Endometrial microvascular endothelial cells (primary cell): ENCODE measurements around the gene SFXN2. TPM values are rescaled to one million over a fixed set of nuclear protein-coding genes. Genes with fewer than 3 reads are reported as not detected.
"Not testable (repeated sequence)": the region's sequence is repeated elsewhere in the genome, so short reads cannot be mapped to it uniquely, and the experiment has no call there.

Experiments used
- in situ Hi-C: cut with HindIII; loops from 2 replicates; pipeline ENCODE4 v1.10.0; 2017; ENCODE audit warnings: low sequenced_read_pairs, low pct_unique_long_range_greater_than_20kb; ENCODE audit errors: inconsistent ontology term
- total RNA-seq: library from RNA; depleted of rRNA; stranded (reverse); fragments of >200 nt; gene quantifications from one replicate; pipeline ENCODE4 v1.2.3, GENCODE V29; 2015; ENCODE audit errors: inconsistent ontology term

Gene SFXN2
- total RNA-seq, 1 donor from 2014 or later: 10.5 TPM

GRCh38 chr10:102743078-102743587, 28.7 kb downstream of the SFXN2 start:
- in situ Hi-C loops: no loop called here

DNA sequence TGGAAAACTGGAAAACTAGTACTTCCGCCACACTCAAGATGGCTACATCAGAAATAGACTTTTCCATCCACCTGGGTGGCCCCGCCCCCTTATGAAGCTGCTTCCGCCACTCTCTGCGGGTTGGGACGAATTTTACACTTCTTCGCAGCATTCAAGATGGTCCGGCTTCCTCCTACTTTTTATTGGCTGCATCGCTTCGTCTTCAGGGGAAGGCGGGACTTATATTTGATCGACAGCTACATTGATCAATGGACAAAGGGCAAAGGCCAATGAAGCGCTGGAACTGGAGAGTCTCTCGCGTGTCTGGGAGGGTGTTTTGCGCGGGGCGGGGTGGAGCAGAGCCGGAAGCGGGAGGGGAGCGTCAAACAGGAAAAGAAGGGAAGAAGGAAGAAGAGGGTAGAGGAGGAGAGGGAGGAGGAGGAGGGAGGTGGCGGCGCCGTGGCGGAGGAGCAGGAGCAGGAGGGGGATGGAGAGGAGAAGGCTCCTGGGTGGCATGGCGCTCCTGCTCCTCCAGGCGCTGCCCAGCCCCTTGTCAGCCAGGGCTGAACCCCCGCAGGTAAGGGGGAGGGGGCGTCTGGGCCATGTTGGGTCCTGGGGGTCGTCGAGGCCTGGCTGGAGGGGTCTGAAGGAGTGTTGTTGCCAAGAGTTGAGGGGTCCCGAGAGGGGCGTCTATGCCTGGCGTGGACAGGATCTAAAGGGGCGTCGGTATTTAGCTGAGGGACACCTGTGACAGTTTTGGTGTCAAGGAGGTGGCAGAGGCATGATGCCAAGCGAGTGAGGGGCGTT, 29.3 kb downstream of the SFXN2 start, which contains the start of gene WBP1L:
Gene WBP1L (plus strand): TSS at position 361 of the 786 bp plus-strand sequence. CDS start 106 bp downstream, at position 467.
- in situ Hi-C loops: no loop called here

- in situ Hi-C loops: no loop called here
Observed at GRCh38 chr10:102744374-102745051, 30.1 kb downstream of the SFXN2 start.

GRCh38 chr10:102745157-102745556, 30.7 kb downstream of the SFXN2 start:
- in situ Hi-C loops: no loop called here

GRCh38 chr10:102752266-102752930, 38.0 kb downstream of the SFXN2 start:
- in situ Hi-C loops: no loop called here

DNA sequence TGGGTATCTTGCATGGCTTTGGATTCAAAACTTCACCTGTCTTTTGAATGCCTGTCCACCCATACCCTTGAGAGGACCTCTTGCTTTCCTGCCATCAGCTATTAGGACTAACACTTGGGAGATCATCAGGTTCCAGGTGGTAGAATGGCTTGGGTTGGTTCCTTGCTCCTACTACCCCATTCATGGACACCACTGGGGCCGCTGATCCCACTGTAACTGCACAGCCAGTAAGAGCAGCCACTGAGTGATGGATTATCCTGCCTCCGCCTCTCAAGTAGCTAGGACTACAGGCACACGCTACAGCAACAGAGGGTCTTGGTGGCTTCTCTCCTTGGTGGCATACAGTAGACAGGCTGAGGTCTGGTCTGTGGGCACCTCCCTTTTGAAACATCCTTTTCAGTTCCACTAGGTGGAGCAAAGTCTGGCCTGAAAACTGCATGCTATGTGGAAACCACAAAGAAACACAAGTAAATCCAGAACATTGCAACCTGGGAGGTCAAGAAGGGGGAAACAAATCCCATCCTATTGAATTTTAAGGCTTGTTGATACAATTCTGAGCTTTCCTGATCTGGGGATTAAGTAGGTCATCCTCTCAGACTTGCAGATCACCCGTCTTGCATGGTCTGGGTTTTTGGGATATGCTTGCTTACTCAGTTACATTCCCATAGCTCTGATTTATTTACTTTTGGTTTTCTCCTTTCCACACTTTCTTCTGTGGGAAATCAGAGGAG, 38.7 kb downstream of the SFXN2 start:
- in situ Hi-C loops: no loop called here

GRCh38 chr10:102753718-102754117, 39.3 kb downstream of the SFXN2 start:
- in situ Hi-C loops: no loop called here

GRCh38 chr10:102757323-102757722, 42.9 kb downstream of the SFXN2 start:
- in situ Hi-C loops: no loop called here

- in situ Hi-C loops: no loop called here
Observed at GRCh38 chr10:102758240-102758932, 44.0 kb downstream of the SFXN2 start.

DNA sequence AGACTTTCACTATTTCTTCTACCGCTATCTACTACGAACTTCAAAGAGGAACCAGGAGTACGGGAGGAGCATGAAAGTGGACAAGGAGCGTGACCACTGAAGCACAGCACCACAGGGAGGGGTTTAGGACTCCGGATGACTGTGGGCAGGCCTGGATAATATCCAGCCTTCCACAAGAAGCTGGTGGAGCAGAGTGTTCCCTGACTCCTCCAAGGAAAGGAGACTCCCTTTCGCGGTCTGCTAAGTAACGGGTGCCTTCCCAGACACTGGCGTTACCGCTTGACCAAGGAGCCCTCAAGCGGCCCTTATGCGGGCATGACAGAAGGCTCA, 44.5 kb downstream of the SFXN2 start:
- in situ Hi-C loops: not testable (repeated sequence)

DNA sequence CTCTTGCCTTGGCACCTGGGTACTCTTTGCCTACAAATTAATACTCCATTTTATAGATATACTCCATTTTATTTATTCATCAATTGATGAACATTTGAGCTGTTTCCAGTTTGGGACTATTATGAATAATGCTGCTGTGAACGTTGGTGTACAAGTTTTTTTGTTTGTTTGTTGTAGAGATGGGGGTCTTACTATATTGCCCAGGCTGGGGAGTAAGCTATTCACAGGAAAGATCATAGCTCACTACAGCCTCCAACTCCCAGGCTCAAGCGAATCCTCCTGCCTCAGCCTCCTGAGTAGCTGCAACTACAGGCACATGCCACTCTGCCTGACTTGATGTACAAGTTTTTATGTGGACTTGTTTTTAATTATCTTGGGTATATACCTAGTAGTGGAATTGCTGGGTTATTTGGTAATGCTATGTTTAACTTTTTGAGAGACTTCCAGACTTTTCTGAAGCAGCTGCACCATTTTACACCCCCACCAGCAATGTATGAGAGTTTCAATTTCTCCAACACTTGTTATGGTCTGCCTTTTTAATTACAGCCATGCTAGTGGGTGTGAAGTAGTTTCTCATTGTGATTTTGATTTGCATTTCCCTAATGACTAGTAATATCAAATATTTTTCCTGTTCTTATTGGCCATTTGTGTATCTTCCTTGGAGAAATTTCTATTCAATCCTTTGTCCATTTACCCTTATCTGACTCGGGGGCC, 45.2 kb downstream of the SFXN2 start:
- in situ Hi-C loops: no loop called here

- in situ Hi-C loops: no loop called here
Observed at GRCh38 chr10:102761981-102762380, 47.5 kb downstream of the SFXN2 start.

GRCh38 chr10:102762401-102763015, 48.1 kb downstream of the SFXN2 start:
- in situ Hi-C loops: no loop called here

GRCh38 chr10:102763037-102763607, 48.7 kb downstream of the SFXN2 start:
- in situ Hi-C loops: no loop called here

DNA sequence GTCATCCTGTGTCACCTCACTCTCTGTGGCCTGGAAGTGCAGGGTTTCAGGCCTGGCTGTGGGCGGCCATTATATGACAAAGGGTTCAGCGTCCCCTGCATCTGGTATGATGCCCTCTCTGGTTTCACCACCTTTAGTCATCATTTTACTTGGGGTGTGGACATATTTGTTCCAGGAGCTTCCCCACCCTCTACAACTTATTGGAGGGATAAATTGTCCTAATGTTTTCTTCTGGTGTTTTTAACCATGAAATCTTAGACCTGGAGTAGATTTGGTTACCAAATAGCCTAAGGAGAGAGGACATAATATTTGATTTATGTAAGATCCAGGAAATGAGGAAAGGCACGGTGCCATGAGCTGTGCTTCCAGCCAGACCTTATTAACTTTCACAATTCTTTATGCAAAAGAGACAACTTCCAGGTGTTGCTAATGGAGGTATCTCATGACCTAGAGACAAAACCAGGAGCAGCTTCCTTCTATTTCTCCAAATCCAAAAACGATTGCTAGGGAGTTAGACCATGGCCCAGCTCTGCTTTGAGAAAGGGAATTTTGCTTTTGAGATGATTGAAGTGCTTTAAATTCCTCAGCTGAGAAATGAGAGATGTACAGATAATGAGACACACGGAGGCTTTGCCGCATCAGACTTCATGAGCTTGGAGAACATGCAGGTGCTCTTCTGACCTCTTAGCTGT, 50.2 kb downstream of the SFXN2 start:
- in situ Hi-C loops: no loop called here

DNA sequence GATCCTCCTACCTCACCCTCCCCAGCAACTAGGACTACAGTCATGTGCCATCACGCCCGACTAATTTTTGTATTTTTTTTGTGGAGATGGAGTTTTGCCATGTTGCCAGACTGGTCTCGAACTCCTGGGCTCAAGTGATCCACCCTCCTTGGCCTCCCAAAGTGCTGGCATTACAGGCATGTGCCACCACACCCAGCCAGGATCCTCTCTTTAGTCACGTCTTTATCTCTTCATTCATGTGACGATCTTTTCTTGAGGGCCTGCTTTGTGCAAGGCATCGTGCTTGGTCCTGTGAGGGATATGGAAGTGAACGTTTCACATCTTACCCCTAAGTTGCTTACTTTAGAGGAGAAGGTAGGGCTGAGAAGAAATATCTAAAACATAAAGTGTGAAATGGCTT, 50.9 kb downstream of the SFXN2 start:
- in situ Hi-C loops: no loop called here
